Skin of body (tissue), 2 donors: ENCODE data around the gene IBA57. TPM values are rescaled to one million over a fixed set of nuclear protein-coding genes. Genes with fewer than 3 reads are reported as not detected.

Experiments
- DNase-seq: peaks from one replicate; lab custom pipeline; 2025; lab: John Stamatoyannopoulos, UW
- total RNA-seq: library from RNA; depleted of rRNA; stranded (reverse); fragments of >200 nt; gene quantifications from one replicate; pipeline ENCODE4 v1.2.3, GENCODE V29; 2014

IBA57 gene
- total RNA-seq, result 5.0 TPM

DNA sequence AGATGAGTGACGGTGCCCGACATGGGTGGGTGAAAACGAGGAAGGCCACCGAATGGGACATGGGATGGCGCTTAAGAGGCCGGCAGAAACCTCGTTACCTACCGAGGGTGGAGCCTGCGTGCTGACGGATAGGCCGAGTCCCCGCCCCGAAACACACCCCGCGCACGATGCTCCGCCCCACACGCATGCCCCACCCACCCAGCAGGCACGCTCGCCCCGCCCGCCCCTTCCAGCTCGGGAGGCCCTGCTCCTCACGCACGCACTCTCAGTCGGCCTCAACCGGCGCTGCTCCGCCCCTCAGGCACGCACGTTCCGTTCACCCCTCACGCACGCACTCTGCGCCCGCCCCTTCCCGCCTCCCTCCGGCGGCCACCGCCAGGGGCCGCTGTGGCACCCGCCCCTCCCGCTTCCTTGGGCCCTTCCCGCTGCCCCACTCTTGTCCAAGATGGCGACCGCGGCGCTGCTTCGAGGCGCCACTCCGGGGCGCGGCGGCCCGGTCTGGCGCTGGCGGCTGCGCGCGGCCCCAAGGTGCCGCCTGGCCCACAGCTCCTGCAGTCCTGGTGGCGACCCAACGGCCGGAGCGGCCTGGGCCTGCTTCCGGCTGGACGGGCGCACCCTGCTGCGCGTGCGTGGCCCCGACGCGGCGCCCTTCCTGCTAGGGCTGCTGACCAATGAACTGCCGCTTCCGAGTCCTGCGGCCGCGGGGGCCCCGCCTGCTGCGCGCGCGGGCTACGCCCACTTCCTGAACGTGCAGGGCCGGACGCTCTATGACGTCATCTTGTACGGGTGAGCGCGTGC is at the start of gene IBA57:
Gene IBA57, plus strand, starts transcription at position 433 of the 798 bp plus-strand sequence. Its CDS starts 13 bp downstream, at position 446.
- DNase-seq, result peak; percentile 99

DNA sequence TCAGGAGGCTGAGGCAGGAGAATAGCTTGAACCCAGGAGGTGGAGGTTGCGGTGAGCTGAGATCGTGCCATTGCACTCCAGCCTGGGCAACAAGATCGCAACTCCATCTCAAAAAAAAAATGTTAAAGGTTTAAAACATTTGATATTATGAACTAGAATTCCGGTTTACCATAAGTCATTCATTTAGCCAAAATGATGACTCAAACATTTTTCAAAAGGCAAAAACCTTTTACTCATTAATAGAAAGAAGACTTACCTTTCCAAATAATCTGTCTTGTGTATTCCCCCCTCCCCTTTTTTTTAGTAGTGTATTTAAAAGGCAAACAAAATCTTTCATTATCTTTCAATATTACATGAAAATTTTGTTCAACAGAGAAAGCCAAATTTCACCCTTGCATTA is 48.3 kb upstream of the IBA57 start:
- DNase-seq, result no peak

DNA sequence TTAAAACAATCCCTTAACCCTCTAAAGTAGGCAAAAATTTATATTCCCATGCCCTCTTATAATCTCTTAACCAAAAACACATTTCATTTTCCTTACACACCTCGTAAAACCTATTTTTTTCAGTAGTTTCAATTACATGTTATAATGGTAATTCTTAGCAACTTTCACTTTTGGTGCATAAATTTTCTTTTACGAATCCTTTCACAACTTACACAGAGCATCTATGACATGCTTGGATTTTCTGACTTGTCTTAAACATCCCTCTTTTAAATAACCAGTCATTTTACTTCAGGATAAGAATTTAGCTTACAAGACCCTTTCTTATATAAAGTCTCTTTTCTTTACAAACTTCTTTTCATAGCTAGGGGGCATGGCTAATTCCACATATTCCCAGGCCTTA is 47.6 kb upstream of the IBA57 start:
- DNase-seq, result no peak

DNA sequence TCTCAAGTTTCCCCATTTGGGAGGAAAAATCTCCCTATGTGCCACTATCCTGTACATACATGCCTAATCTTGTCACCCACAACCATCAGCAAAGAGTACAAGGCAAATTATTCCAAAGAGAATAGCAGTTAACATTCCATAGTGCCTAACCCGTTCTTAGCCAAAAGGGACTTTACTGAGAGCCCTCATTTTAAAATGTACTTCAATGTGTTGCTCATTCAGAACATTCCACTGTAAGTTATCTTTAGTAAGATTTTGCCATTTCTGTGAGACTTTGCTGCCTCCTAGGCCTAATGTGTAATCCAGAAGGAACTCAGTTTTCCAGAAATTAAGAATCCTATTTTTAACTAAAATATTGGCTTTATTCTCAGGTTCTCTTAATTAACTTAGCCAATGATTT is 45.3 kb upstream of the IBA57 start:
- no peak for DNase-seq

DNA sequence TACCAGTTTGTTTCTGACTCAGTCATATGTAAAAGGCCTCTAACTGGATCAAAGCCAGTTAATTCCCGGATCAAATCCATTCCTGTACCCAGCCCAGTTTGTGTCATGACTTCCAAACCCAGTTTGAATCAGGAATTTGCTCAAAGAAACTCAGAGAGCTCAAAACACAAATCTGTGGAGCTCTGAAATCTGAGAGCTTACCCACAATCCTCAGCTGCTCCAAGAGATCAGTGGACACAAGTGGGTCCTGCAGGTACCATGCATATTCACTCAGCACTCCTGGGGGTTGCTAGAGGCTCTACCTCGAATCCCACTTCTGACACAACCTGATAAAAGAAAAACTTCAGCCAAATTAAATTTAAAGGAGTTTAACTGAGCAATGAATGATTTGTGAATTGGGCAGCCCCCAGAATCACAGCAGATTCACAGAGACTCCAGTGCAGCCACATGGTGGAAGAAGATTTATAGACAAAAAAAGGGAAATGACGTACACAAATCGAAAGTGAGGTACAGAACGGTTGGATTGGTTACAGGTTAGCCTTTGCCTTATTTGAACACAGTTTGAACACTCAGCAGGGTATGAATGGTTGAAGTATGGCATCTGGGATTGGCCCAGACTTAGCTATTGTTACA is 44.6 kb upstream of the IBA57 start:
- no peak for DNase-seq

DNA sequence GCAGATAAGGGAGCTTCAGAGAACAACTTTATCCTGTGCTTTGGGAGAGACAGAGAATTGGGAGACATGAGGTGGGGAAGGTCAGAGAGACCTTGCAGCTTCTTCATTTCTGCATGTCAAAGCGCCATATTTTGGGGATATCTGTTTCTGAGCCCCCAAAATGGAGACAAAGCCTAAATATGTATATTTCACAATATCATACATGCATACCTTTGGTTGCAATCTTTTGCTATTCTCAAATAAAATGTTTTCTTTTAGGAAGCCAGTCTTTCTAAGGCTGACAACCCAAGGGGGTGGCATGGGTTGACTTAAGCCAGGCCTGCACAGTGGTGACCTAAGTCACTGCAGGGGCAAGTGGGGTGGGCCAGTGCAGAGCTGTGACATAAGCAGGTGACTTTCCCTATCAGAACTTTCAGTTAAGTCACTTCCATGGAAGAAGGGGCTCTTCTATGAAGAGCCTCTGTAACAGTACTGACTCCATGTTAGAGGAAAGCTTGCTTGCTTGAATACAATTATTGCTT is 42.6 kb upstream of the IBA57 start:
- no peak for DNase-seq

DNA sequence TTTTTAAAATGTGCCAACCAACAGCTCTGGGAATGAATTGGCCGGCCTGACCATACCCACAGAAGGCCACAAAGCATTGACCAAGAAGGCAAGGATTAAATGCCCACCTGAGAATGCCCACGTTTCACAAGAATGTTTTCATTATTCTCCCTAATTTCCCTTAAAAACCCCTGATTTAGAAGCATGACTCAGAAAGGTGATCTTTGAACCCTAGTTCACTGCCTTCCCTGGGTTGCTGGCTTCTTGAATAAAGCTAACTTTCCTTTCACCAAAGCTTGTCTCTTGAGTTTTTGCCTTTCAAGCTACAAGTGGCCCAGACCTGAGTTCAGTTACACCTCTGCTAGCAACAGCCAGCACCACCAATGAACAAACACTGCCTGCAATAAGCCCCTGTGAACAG is 42.1 kb upstream of the IBA57 start:
- no peak for DNase-seq

DNA sequence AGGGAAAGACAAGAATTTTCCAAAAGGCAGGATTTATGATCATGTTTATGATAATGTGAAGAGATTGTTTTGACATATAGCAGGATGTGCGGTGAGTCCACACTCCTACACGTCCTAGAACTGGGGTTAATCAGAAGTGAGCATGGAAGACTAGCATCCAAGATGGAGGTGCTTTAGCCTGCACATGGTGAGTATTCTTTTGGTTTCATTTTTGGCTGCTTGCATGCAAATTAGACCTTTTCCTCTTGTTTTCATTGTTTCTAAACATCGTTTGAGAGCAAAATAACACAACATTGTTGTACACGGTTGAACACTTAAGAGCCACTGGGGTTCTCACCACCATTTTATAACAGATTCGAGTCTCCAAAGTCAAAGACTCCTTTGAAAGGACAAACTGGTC is 40.4 kb upstream of the IBA57 start:
- no peak for DNase-seq

DNA sequence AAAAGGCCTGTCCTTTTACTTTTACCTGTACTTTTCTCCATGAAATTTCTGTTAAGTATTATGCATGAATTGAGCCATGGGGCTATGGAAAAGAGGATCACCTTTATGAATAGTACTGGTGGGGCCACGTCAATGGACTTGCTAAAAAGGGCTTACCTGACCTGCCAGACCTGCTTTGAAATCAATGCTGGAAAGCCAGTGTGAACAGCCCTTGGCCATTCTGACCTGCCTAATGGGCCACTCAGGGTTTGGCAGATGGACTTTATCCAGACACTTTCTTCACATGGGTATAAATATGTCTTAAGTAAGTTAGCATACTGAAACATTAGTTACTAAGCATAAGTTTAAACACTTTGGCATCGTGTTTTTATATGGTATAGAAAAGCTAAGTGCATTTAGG is 33.8 kb upstream of the IBA57 start:
- DNase-seq, result no peak

DNA sequence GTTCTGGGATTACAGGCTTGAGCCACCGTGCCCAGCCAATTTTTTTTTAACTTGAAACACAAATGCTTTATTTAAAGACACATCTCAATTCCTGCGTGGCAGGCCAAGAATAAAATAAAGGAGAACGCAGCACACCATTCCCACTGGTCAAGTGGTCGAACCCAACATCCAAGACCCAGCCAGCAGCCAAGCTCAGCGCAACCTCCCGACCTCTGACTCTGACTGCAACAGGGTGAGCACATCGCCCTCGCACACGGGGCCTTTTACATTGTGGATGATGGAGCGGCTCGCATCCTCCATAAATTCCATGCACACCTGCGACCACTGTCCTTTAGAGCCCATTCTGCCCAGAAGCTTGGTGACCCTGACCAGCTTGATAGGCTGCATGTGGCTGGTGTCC is 31.0 kb upstream of the IBA57 start:
- no peak for DNase-seq

DNA sequence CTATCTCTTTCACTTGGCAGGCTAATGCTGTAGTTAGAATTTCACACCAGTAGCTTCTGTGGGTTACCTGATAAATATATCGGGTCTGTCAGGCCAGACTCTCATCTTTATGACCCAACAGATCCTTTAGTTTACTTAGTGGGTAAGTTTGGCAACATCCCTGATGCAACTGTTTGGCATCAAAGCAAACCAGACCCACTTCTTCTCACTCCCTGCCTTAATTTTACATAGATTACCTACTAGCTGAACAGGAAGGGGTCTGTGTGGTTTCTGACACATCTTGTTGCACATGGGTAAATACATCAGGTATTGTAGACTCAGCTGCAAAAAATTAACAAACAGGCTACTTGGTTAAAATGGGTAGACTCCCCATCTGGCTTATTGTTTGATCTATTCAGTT is 28.7 kb upstream of the IBA57 start:
- DNase-seq, result no peak

DNA sequence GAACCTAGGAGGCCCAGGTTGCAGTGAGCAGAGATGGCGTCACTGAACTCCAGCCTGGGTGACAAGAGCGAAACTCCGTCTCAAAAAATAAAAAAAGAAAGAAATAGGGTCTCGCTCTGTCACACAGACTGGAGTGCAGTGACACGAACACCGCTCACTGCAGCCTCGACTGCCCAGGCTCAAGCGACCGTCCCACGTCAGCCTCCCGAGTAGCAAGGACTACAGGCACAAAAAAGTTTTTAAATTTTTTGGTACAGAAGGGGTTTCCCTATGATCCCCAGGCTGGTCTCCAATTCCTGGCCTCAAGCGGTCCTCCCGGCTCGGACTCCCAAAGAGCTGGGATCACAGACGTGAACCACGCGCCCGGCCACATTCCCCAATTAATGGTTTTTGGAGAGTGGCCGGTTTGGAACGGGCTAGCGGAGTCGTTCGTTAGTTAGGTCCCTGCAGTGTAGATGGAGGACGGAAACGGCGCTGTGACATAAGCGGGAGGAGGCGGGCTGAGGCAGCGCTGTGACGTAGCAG is 26.1 kb upstream of the IBA57 start:
- DNase-seq, result no peak

DNA sequence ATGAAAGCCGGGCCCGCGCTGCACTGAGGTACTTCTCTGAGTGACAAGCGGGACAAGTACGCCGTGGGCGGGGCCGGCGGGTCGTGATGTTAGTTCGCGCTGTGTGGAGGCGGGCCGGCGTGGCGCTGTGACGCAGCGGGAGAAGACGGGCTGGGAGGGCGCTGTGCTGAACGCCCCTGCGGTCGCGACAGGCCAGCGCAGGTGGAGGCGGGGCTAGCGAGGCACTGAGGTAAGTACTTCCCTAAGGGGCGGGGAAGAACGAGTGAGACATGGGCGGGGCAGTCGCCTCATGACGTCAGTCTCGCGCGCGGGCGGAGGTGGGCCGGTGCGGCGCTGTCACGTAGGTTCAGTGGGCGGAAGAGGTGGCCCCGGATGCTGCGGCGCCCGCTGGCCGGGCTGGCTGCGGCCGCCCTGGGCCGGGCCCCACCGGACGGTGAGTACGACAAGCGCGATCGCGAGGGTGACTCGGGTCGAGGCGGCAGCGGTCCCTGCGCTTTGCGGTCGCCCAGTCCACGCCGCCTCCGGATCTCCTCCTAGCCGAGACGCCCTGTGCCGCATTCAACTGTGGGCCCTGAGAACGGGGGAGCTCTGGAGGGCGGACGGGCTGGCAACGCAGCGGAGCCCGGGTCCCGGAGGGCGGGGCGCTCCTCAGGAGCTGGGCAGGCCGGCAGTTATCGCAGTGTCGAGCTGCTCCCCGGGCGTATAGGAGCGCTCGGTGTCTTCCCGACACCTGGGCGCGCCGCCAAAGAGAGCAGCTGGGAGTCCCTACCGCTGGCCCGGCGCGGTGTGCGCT is 25.5 kb upstream of the IBA57 start, which contains the start of gene GUK1:
Gene GUK1, plus strand, starts transcription at position 349 of the 793 bp plus-strand sequence. Its CDS starts 24 bp downstream, at position 373.
- DNase-seq, result peak; percentile 97

DNA sequence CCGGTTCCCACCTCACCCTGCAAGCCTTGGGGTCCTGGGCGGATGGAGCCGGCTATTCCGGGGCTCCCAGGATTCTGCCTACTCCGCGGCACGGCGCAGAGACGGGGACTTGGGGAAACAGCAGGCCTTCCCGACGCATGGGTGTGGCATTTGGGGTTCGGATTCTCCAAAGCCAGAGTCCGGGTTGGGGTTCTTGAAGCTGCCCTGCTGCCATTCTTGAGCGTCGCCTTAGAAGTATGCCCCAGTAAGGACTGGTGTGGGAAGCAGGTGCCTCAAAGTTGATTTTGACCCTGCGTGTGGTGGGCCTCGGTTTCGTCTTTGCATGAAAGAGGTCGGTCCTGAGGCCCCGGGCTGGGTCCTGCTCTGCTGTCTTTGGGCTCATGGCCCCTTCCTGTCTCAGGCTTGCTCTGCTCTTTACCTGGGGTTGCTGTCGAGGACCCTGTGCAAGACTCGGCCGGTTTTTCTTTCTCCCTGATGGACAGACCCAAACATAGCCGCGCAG is 24.8 kb upstream of the IBA57 start:
- DNase-seq, result no peak

DNA sequence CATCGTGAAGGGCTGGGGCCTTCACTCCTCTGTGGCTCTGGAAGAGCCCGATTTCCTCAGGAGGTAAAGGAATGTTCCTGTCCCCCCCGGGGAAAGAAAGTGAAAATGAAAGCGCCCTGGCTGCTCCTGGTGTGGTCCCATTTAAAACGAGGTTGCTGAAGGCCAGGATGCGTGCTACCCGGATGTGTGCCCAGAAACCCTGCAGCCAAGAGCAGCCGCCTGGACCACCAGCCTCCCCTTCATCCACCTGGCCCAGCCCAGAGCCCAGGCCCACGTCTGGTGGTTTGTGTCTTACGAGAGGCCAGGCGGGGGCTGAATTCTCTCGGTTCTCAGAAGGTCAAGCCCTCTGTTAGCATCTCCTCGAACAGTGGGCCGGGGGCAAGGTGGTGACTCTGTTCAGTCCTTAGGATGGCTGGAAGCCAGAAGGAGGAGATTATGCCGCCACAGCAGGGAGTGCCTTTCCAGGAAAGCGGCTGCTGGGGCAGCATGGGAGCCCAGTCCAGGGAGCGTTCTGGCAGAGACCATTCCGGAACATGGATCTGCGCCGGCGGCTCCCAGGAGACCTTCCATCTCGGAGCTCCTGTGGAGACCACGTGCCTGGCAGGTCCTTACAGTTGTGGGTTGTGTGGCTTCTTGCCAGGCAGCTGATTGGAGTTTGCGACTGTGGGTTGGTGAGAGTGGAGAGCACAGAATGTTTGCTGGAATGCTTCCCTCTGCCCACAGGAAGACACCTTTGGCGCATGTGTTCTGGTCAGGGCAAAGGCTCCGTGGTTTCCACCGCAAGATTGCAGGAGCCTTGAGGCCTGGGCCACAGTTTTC is 24.2 kb upstream of the IBA57 start:
- no peak for DNase-seq

DNA sequence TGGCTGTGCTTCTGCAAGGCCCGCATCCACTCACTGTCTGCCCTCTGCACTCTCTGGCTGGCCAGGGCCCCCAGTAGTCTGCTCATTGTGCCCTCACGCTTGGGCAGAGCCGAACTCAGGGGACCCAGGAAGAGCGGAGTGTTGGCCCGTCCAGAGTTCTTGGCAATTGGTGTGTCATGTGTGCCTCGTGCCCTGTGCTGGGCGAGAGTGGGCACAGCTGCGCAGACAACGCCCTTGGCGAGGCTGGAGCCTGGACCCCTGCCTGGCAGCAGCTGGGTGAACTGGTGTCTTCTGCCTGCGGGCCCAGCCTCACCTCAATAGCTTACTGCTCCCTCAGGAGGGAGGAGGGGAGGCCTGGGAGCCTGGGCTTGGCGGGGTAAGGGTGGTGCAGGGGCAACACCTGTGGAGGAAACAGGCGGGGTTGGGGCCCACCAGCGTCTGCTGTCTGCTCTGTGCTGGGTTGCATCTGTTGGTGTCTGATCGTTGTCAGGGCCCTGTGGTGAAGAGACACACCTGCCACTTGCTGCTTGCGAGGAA is 23.4 kb upstream of the IBA57 start:
- no peak for DNase-seq

DNA sequence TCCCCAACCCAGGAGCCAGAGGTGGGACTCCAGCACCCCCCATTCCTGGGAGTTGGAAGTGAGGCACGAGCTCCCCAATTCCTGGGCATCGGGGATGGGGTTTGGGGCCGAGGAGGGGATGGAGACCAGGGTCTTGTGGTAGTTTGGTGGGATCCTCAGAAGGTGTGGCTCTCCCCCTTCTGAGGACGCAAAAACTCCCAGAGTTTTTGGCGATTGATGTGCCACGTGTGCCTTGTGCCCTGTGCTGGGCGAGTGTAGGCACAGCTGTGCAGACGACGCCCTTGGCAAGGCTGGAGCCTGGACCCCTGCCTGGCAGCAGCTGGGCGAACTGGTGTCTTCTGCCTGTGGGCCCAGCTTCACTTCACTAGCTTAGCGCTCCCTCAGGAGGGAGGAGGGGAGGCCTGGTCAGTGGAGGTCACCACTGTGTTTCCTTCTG is 22.9 kb upstream of the IBA57 start:
- no peak for DNase-seq

DNA sequence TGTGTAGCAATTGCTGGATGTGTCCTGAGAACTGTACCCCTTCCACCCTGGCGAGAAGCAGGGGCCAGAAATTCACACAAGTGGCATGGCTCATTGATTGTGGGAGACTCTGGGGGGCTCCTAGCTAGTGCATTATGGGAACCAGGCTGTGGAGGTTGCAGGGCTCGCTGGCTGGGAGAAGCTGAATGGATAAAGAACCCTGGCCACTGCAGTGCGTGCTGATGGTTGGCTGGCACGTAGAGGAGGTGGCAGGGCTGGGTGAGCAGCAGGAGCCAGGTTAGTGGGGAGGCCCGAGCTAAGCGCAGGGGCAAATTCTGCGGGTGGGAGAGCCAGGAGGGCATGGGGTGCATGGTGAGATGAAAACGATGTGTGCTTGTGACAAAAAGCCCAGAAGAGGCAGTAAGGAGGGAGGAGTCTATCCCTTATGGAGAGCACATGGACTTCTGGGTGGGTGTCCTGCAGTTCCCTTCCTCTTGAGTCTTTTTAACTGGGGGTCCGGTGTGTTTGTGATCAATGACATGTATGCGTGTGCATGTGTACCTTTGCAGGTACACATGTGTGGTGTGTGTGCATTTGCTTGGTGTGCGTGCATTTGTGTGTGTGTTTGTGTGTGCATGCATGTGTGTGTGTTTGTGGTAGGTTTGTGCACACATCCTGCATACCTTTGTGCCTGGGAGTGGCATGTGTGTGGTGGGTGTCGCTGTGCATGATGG is 22.0 kb upstream of the IBA57 start:
- no peak for DNase-seq

DNA sequence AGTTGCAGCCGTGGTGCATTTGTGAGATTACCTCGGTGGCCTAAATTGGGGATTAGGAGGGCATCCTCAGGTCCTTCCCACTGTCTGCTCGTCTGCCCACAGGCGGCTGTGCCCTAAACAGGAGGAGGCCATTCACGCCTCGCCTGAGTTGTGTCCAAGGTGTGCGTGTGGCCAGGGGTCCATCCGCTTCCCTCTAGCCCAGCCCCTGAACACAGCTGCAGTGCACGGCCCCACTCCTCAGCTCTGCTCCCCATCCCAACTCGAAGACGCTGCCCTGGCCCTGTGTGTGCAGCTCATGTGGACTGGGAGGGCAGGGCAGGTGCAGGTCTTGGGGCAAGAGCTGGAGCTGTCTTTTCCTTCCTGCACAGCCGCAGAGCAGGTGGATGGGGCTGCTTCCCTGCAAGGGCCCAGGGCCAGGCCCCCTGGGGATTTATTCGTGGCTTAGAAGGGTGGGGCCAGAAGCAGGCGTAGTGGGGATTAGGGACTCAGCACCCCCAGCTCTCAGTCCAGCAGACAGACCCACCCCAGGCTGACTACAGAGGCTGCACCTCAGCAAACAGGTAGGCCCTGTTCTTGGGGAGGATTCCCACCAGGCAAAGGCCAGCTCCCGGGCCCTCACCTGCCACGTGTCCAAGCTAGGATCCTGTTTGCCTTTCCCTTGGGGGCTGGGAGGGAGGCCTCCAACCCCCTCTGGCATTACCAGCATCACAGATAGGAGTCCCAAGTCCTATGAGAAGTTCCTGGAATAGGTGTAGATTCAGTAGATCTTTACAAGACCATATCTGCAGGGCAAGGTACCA is 21.2 kb upstream of the IBA57 start:
- no peak for DNase-seq
